DMS153 (cell line): ENCODE results near the gene TRMT112.

Experiments
- DNase-seq: peaks from one replicate; lab custom pipeline; 2025; lab: John Stamatoyannopoulos, UW

TRMT112 gene

GRCh38 chr11:64351136-64351631 is 33.8 kb upstream of the TRMT112 start:
- DNase-seq, result no peak

DNA sequence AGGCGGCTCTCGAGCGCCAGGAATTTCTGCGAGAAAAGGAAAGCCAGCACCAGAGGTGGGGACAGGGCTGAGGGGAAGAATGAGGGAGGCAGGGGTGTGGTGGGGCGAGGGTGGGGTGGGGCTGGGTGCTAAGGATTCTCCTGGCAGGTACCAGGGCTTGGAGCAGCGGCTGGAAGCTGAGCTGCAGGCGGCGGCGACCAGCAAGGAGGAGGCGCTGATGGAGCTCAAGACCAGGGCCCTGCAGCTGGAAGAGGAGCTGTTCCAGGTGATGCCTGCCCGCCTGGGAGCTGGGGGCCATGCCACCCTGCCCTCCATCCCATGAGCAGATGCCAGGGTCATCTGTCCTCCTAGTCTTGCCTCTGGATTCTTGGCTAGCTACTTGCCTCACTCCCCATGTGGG is 32.0 kb upstream of the TRMT112 start:
- no peak for DNase-seq

- DNase-seq, result no peak
Observed at GRCh38 chr11:64349025-64349387, 31.6 kb upstream of the TRMT112 start.

DNA sequence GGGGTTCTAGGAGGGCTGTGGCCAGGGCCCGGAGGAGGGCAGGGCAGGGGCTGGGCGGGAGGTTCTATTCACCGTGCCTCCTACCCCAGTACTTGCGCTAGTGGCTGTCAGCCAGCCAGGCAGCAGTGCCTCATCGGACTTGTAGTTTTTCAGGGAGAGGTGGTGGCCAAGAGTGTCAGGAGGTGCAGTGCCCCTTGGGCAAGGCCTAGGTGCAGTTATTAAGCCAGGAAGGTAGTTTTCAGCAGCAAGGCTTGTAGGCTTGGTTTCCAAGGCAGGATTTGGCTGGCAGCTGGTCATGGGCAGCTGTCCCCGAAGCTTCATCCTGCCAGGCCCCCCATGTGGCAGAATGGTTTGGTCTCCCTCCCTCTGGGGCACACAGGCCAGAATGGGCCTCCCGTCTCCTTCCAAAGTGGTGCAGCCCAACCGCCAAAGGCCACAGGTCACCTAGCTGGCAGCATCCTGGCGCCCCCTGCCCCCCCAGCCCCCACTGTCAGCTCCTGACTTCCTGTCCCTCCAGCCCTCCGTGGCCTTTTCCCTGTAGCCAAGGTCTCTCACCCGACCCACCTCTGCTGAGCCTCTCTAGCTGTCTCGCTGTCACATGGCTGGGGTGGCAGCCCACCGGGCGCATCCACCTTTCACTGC is 31.1 kb upstream of the TRMT112 start:
- no peak for DNase-seq

DNA sequence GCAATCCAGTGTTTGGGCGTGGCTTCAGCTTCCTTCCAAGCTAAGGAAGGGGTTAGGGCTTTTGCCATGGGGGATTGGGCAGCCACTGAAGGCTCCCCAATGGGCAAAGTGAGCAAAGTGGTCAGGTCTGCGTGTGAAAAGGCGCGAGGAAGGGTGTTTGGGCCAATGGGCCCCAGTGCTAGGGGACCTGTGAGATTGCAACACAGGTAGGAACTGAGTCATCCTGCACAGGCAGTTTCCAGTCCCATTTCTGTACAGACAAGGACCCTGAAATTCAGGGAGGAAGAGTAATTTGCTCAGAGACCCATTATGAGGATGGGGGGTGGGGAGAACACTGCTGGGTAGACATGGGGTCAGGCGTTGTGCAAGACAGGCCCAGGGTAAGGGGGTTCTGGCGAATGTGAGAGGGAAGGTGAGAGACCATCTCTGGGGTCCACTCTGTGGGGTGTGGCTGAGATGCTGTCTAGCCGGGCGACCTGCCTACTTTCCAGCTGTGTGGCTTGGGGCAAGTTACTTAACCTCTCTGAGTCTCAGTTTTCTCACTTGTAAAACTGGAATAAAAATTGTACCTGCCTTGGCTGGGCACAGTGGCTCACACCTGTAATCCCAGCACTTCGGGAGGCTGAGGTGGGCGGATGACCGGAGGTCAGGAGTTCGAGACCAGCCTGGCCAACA is 30.0 kb upstream of the TRMT112 start:
- DNase-seq, result no peak

- no peak for DNase-seq
Observed at GRCh38 chr11:64344787-64345186, 27.4 kb upstream of the TRMT112 start.

- no peak for DNase-seq
Observed at GRCh38 chr11:64343767-64344559, 26.6 kb upstream of the TRMT112 start.

DNA sequence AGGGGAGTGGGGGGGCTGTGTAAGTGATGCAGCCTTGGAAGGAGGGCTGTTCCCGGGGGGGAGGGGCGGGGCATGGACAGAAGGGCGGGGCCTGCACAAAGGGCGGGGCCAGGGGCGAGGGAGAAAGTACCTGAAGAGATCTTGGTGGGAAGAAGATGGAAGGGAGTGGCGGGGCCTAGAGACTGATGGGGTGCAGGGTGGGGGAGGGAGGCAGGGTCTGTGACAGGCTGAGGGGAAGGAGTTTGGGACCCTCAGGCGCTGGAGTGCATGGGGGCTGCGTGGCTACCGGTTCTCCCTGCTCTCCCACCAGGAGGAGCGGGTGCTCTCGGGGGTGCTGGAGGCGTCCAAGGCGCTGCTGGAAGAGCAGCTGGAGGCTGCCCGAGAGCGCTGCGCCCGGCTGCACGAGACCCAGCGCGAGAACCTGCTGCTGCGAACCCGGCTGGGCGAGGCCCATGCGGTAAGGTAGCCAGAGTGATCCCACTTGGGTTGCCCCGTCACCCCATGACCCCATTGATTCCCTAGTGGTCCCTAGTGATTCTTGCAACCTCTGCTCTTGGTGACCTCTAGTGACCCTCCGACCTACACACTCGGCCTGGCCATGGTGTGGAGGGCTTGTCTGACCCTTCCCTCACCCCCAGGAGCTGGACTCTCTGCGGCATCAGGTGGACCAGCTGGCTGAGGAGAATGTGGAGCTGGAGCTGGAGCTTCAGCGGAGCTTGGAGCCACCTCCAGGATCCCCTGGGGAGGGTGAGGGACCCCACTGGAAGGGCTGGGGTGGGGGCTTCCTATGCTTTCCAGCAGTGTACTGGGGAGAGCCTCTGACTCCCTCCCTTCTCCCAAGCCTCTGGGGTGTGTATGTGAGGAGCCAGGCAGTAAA is 25.7 kb upstream of the TRMT112 start:
- DNase-seq, result no peak

DNA sequence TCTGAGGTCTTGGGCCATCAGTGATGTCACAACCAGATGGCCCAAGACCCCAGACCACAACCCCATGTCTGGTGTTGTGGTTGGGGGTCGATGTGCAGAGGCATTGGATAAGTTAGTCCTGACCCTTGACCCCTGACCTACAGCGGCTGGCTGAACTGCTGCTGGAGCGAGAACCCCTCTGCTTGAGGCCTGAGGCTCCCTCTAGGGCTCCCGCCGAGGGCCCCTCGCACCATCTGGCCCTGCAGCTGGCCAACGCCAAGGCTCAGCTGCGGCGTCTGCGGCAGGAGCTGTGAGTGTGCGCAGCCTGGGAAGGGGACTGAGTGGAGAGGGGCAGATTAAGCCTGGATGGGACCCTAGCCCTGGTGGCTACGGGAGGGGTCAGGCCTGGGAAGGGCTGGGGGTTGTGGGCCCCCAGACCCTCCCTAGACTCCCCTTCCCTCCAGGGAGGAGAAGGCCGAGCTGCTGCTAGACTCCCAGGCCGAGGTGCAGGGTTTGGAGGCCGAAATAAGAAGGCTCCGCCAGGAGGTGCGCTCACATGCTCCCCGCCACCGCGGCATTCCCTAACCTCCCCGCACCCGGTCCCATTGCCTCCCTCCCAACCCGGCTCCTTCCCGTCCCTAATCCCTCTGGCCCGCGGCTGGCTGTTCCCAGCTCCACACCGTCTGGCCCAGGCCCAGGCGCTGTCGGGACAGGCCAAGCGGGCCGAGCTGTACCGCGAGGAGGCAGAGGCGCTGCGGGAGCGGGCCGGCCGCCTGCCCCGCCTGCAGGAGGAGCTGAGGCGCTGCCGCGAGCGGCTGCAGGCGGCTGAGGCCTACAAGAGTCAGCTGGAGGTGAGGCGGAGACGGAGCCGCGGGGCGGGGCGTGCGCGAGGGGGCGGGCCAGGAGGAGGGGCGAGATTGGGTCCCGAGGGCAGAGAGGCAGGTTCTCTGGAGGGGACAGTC is 24.8 kb upstream of the TRMT112 start:
- DNase-seq, result peak; percentile 73

DNA sequence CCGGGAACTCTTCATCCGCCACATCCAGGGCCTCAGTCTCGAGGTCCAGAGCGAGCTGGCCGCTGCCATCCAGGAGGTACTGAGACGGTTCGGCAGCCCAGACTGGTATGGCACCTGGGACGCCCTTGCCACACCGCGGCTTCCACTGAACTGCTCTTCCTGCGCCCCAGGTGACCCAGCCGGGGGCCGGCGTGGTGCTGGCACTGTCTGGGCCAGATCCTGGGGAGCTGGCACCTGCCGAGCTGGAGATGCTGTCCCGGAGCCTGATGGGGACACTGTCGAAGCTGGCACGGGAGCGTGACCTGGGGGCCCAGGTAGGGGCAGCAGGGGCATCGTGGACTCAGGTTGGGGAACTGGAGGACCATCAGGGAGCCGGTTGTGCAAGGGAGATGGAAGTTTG is 24.1 kb upstream of the TRMT112 start:
- DNase-seq, result no peak

DNA sequence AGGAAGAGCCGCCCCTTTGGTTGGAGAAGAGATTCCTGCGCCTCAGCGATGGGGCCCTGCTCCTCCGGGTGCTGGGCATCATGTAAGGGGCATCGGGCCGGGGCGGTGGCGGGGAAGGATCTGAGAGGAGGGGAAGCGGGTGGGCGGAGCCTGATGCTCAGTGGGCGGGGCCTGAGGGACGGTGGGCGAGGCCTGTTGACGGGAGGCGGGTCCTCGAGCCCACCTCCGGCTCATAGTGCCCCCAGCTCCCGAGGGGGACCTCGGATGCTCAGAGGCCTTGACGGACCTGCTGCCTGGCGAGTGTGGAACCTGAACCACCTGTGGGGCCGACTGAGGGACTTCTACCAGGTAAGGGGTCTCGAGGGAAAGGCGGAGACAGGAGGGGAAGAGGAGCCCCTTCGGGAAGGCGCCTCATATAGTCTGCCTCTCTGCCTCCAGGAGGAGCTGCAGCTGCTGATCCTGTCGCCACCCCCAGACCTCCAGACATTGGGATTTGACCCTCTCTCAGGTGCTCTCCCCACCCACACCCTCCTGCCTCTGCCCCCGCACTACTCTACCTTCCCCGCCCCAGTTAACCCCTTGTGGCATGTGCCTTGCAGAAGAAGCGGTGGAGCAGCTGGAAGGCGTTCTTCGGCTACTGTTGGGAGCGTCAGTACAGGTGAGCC is 23.4 kb upstream of the TRMT112 start:
- DNase-seq, result no peak

- DNase-seq, result no peak
Observed at GRCh38 chr11:64339754-64340408, 22.5 kb upstream of the TRMT112 start, which contains the start of gene CCDC88B. TSS of gene CCDC88B (plus strand) at chr11:64340204. CDS start at chr11:64340267, 63 bp downstream.

- DNase-seq, result no peak
Observed at GRCh38 chr11:64339286-64339685, 21.9 kb upstream of the TRMT112 start.

- DNase-seq, result no peak
Observed at GRCh38 chr11:64338716-64339115, 21.4 kb upstream of the TRMT112 start.

DNA sequence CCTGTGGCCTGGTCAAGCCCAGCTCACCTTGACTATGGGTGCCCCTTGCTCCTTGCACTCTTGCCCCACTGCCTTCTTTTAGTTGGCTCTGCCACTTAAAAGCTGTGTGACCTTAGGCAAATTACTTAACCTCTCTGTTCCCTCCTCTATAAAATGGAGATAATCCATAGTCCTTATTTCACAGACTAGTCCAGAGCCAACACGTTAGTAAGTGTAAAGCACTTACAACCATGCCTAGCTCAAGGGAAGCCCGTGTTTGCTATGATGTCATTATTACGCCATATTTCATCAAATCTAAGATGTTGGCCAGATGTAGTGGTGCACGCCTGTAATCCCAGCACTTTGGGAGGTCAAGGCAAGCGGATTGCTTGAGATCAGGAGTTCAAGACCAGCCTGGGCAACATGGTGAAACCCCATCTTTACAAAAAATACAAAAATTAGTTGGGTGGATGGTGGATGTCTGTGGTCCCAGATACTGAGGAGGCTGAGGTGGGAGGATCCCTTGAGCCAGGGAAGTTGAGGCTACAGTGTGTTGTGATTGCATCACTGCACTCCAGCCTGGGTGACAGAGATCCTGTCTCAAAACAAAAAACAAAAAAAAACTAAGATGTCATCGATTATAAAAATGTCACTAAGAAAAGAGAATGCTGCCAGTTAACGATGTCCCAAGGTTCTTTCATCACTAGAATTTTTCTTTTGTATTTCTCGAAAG is 20.3 kb upstream of the TRMT112 start:
- DNase-seq, result no peak

DNA sequence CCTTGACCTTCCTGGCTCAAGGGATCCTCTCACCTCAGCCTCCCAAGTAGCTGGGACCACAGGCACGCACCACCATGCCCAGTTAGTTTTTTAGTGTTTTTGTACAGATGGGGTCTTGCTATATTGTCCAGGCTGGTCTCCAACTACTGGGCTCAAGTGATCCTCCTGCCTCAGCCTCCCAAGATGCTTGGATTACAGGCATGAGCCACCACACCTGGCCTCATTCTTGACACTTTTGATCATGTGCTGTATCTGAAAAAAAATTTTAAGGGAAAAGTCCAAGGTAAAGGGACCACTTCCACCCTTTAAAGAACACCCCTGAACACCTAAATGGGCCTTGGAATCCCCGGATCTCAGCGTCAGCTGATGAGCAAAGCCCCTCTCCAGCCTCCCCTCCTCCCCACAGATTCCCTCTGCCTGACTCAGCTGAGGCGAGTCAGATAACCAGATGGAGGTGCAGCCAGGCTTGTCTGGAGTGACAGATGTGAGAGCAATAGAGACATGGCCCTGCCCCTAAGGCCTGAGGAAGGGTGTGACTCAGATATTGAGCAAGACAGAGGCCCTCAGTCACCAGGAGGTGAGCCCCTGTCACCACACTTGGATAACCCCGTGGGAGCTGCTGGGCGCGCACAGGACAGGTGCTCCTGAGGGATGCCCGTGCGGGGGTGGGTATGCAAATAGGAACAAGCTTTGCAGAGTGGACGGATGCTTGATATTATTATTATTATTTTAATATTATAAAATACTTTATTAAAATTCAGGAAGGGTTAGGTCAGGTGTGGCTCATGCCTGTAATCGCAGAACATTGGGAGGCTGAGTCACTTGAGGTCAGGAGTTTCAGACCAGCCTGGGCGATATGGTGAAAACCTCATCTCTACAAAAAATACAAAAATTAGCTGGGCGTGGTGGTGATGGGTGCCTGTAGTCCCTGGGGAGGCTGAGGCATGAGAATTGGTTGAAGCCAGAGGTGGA is 17.7 kb upstream of the TRMT112 start:
- peak; percentile 87 for DNase-seq

DNA sequence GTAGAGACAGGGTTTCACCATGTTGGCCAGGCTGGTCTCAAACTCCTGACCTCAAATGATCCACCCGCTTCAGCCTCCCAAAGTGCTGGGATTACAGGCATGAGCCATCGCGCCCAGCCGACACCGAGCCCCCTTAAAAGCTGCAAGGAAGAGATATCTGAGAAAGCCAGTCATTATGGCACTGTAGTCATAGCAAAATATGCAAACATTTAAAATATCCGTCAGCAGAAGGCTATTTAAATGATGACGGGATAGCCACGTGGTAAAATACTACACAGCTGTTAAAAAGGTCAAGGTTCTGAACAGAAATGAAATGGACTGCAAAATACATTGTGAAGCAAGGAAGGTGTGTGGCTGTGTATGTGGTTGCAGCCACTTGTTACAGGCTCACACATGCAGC is 16.2 kb upstream of the TRMT112 start:
- no peak for DNase-seq
